HCEC 1CT (cell line): ENCODE measurements around the gene PLXNB2.
"Not testable (repeated sequence)": the region's sequence is repeated elsewhere in the genome, so short reads cannot be mapped to it uniquely, and the experiment has no call there.

Source experiments
- DNase-seq: peaks from one replicate; pipeline ENCODE4 v3.0.0-alpha.2; 2017

The PLXNB2 gene

GRCh38 chr22:50278956-50279619, 28.4 kb downstream of the PLXNB2 start:
- DNase-seq: no peak

DNA sequence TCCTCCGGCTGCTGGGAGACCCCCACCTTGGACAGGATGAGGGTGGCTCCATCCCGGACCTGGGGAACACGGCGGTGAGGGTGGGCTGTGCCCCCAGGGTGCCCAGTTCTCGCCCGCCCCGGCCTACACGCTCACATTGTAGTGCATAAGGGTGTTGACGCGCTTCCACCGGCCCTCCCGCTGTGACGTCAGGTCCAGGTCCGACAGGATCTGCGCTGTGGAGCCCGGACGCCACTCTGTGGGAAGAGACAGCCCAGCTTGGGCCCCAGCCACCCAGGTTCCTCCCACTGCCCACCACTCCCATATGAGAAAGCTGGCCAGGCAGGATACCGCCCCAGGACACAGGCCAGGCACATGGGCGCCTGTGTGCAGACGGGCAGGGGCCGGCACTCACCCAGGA, 29.0 kb downstream of the PLXNB2 start:
- DNase-seq: no peak

- DNase-seq: no peak
These were observed 29.7 kb downstream of the PLXNB2 start for GRCh38 chr22:50277761-50278160.

GRCh38 chr22:50276143-50276542, 31.3 kb downstream of the PLXNB2 start:
- no peak for DNase-seq

DNA sequence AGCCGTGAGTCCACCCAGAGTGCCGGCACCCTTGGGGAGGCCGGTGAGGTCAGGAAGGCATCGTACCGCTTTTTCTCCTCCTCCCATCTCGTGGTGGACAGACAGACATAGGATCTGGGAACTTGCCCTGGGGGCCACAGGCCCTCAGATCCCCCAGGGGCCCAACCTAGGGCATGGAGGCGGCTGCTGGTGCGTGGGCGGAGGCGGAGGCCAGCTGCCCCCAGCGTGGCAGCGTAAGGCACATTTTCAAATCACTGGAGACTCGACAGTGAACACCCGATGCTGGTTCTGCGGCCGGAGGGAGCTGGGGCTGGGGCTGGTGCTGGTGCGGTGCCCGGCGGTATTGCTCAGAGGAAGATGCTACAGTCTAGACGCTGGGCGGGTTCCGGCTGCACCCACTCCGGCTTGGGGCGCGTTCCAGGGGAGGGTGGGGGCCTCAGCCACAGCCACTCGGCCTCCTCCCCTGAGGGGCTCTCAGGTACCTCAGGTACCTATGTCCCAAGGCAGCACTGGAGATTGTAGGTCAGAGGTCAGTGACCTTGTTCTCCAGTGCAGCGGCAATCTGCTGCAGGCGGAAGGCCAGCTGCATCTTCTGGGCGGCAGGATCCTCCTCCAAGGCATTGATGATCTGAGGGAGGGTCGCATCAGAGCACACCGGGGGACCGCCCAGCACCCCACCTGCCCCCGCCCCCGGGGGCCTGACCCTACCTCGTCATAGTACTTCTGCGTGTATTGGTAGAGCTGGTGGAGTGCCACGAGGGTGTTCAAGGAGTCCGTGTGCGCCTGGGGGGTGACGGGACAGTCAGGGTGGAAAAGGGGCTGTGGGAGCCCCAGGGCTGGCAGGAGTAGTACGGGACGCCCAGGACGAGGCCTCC, 32.0 kb downstream of the PLXNB2 start:
- DNase-seq: no peak

DNA sequence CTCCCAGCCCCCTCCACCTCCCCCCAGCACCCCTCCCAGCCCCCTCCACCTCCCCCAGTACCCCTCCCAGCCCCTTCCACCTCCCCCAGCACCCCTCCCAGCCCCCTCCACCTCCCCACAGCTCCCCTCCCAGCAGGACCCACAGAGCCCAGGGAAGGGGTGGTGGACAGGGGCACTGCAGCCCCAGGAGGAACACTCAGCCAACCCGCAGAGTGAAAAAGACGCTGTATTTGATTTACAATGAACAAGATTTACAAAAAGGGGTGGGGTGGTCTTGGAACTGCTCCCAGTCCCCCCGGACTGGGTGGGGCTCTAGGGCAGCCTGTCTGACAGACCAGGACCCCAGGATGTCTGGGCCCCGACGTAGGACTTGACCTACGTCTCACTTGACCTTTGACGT, 32.7 kb downstream of the PLXNB2 start:
- no peak for DNase-seq

GRCh38 chr22:50274311-50274710, 33.1 kb downstream of the PLXNB2 start:
- DNase-seq: peak; percentile 59

DNA sequence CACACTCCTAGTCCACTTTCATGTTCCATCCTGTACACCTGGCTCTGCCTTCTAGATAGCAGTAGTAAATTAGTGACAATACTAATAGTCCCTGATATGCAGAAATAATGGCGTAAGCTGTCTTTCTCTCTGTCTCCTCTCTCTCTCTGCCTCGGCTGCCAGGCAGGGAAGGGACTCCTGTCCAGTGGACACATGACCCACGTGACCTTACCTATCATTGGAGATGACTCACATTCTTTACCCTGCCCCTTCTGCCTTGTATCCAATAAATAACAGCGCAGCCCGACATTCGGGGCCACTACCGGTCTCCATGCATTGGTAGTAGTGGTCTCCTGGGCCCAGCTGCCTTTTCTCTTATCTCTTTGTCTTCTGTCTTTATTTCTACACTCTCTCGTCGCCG, 33.7 kb downstream of the PLXNB2 start:
- not testable (repeated sequence) for DNase-seq

GRCh38 chr22:50273352-50273751, 34.1 kb downstream of the PLXNB2 start:
- not testable (repeated sequence) for DNase-seq

GRCh38 chr22:50272044-50272802, 35.2 kb downstream of the PLXNB2 start:
- DNase-seq: no peak

- peak; percentile 34 for DNase-seq
These were observed 35.9 kb downstream of the PLXNB2 start for GRCh38 chr22:50271519-50271970.

GRCh38 chr22:50270666-50271394, 36.6 kb downstream of the PLXNB2 start:
- DNase-seq: peak; percentile 59

GRCh38 chr22:50269970-50270665, 37.3 kb downstream of the PLXNB2 start, which contains the start of gene MAPK11:
MAPK11 (minus strand) TSS chr22:50270380; CDS start chr22:50270292, 88 bp downstream.
- no peak for DNase-seq

DNA sequence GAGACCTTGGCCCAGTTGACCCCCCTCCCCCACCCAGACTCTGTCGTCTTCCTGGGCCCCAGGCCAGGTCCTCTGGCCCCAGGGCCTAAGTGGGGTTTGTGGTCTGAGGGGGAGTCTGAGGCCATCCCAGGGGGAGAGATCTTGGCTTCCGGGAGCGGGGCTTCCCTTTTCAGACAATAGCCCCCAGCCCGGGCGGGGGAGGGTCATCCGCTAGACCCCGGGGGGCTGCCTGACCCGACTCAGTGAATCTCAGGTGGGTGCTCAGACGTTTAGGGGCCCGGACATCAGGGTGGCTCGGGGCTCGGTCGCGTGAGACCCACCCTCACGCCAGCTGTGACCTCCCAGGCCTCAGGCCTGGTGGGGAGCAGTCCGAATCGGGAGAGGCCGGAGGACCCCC, 37.9 kb downstream of the PLXNB2 start:
- no peak for DNase-seq

- DNase-seq: no peak
These were observed 38.8 kb downstream of the PLXNB2 start for GRCh38 chr22:50268655-50269113.

DNA sequence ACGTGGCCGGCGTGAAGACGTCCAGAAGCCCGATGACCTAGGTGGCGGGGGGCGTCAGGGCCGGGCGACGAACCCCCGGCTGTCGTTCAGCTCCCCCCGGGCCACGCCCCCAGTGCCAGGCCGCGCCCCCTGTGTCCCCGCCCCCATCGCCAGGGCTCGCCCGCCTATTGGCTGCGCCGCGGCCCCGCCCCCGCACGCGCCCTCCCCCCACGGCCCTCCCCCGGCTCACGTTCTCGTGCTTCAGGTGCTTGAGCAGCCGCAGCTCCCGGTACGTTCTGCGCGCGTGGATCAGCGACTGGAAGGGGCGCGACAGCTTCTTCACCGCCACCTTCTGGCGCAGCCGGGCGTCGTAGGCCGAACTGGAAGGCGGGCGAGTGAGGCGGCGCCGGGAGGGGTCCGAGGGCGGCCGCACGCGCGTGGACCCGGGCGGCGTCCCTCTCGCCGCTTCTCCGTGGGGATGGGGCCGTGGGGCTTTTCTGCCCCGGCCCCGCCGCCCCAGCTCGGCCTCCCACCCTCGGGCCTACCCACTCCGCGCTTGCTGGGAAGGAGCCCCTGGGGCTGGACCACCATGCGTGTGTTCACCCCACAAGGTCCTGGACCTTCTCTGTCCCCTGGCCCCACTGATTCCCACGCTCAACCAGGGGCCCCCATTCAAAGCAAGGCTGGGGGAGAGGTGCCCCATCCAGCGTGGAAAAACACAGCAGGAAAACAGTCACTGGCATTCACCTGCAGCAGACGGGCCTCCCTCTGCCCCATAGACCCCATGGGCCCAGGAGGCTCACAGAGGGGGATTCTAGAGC, 39.7 kb downstream of the PLXNB2 start:
- DNase-seq: no peak

- no peak for DNase-seq
These were observed 40.5 kb downstream of the PLXNB2 start for GRCh38 chr22:50266994-50267393.

DNA sequence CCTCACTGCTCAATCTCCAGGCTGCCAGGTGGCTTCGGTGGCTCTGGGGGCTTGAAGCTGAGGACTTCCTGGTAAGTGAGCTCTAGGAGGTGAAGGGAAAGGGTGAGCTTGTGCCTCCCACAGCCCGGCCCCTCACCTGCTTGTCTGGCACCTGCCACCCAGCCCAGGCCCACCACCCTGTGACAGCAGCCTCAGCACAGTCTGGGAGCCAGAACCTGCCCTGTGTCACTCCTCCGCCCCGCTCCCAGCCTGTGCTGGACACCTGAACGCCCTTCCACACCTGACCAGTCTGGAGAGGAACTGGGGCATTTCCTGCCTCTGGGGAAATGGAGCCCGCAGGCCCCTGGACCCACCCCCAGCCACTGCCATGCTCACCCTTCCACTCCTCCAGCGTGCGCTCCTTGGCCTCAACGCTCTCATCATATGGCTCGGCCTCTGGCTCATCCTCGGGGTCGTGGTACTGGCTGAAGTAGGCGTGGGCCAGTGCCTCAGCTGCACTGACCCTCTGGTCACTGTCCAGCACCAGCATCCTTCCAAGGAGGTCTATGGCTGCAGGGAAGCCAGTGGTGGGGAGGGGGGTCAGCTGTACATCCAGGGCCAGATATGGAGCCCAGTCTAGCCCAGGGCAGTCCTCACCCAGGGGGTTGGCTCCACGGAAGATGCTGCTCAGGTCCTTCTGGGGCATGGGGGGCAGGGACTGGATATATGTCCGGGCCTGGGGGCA, 42.3 kb downstream of the PLXNB2 start:
- DNase-seq: no peak

DNA sequence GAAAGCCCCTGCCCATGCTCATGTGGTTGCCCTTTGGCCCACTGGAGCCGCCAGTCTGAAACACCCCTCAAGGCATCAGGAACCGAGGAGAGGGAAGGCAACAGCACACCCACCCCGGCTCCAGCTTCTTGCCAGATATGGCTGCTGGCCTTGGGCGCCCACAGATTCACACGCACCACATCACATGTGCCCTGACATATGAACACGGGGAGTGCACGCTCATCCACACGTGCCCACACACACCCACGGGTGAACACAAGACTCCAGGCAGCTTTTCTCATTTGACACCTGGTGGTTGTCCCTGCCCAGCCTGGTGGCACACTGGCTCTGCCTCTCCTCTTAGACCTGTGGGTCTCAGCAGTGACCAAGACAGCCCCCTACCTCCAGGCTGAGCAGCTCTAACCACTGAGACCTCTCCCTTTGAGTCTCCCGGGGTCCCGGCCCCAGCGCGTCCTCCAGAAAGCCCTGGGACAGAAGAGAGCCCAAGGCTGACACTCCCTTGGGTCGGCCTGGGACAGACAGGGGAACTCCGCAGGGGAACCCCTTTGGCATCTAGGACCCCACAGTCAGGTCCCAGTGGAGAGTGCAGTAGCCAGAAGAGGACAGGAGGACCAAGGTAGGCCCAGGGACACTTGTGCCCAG, 43.2 kb downstream of the PLXNB2 start:
- DNase-seq: no peak
